ENCODE results near the gene FN3KRP. TPM values are rescaled to one million over a fixed set of nuclear protein-coding genes. Genes with fewer than 3 reads are reported as not detected.

The FN3KRP gene
- total and polyA plus RNA-seq, 2 donors (not counting 3 experiments of a cell fraction or from before 2014, with no cell fraction given), result 22.2 to 35.2 TPM

- DNase-seq (ENCODE audit: low read depth, low spot score) (no peak), FAIRE-seq (no peak)
- Histone ChIP-seq H4K20me1 (replicated peaks; ENCODE audit: control insufficient read depth, extremely low read depth, insufficient read depth, low read length) (no peaks in the 10 kb centered on the region), H3K27ac (ENCODE audit: insufficient read depth, low read depth, low read length) (no peak overlapping the region), H3K9me3 (replicated peaks; ENCODE audit: control insufficient read depth, insufficient read depth, low read length) (no peaks in the 10 kb centered on the region), H2AFZ (ENCODE audit: low read depth, low read length) (no peak overlapping the region), H3K4me3 (replicated peaks in 1 of 3; ENCODE audit: insufficient read depth in 1 of 3, low read depth in 1 of 3, low read length in 3 of 3) (no peak overlapping the region), H3K79me2 (ENCODE audit: control insufficient read depth, insufficient read depth, low read length) (no peaks in the 10 kb centered on the region), H3K4me1 (ENCODE audit: control insufficient read depth, extremely low read depth, insufficient read depth, low read length) (no peaks in the 10 kb centered on the region), H3K9me1 (replicated peaks; ENCODE audit: control insufficient read depth, extremely low read depth, insufficient read depth, low read length) (no peaks in the 10 kb centered on the region), H3K9ac (replicated peaks; ENCODE audit: extremely low read depth, insufficient read depth, low read length) (no peak overlapping the region), H3K27me3 (ENCODE audit: control insufficient read depth in 2 of 2, insufficient read depth in 2 of 2, low read length in 2 of 2) (no peaks in the 10 kb centered on the region), H3K4me2 (ENCODE audit: insufficient read depth, low read length) (no peak overlapping the region), H3K36me3 (ENCODE audit: control insufficient read depth in 2 of 2, extremely low read depth in 1 of 2, insufficient read depth in 2 of 2, low read length in 2 of 2) (no peaks in the 10 kb centered on the region)
- dilution Hi-C loops (cut with MboI; ENCODE audit: extremely low pct_ligation_motif_present, low sequenced_read_pairs) (no loop called here), intact Hi-C loops (cut with micrococcal nuclease) (no loop called here)
- ChIA-PET POLR2A (no interaction called here), CTCF (interaction anchor here (0.6 to 1.8 kb wide), 4 partner anchors 10 to 228 kb away, joined by 3 to 4 read pairs (median 3); partner anchors contain the start of gene RAB40B)
- no TSS peak for BruUV-seq (replicated peaks)
- TF ChIP-seq FOS (IDR thresholded peaks at IDR 0.05; ENCODE audit: borderline replicate concordance, insufficient read depth, low read length) (no peak), JUN (IDR thresholded peaks at IDR 0.05; ENCODE audit: borderline replicate concordance, insufficient read depth, insufficient read length, low read depth) (no peak)
Measured at GRCh38 chr17:82689077-82689476, 27.4 kb upstream of the FN3KRP start.

GRCh38 chr17:82690786-82691489 is 25.6 kb upstream of the FN3KRP start:
- Histone ChIP-seq H3K4me3 (replicated peaks in 1 of 3; ENCODE audit: insufficient read depth in 1 of 3, low read depth in 1 of 3, low read length in 3 of 3) (no peak overlapping the region), H3K4me1 (ENCODE audit: control insufficient read depth, extremely low read depth, insufficient read depth, low read length) (no peaks in the 10 kb centered on the region), H3K9ac (replicated peaks; ENCODE audit: extremely low read depth, insufficient read depth, low read length) (no peak overlapping the region), H3K9me3 (replicated peaks; ENCODE audit: control insufficient read depth, insufficient read depth, low read length) (peaks cover 4% of the 10 kb centered on the region), H3K27me3 (ENCODE audit: control insufficient read depth in 2 of 2, insufficient read depth in 2 of 2, low read length in 2 of 2) (no peaks in the 10 kb centered on the region), H3K79me2 (ENCODE audit: control insufficient read depth, insufficient read depth, low read length) (no peaks in the 10 kb centered on the region), H2AFZ (ENCODE audit: low read depth, low read length) (no peak overlapping the region), H4K20me1 (replicated peaks; ENCODE audit: control insufficient read depth, extremely low read depth, insufficient read depth, low read length) (no peaks in the 10 kb centered on the region), H3K36me3 (ENCODE audit: control insufficient read depth in 2 of 2, extremely low read depth in 1 of 2, insufficient read depth in 2 of 2, low read length in 2 of 2) (no peaks in the 10 kb centered on the region), H3K27ac (ENCODE audit: insufficient read depth, low read depth, low read length) (no peak overlapping the region), H3K4me2 (ENCODE audit: insufficient read depth, low read length) (no peak overlapping the region), H3K9me1 (replicated peaks; ENCODE audit: control insufficient read depth, extremely low read depth, insufficient read depth, low read length) (no peaks in the 10 kb centered on the region)
- CTCF ChIA-PET, result interaction anchor here (0.6 kb wide), 1 partner anchor 23 kb away, joined by 3 read pairs; no protein-coding TSS in a partner anchor
- FAIRE-seq (no peak), DNase-seq (ENCODE audit: low read depth, low spot score) (no peak)
- BruUV-seq (replicated peaks), result no TSS peak
- intact Hi-C loops (cut with micrococcal nuclease), result no loop called here
- dilution Hi-C loops (cut with MboI; ENCODE audit: extremely low pct_ligation_motif_present, low sequenced_read_pairs), result no loop called here
- POLR2A ChIA-PET, result no interaction called here
- TF ChIP-seq POLR2AphosphoS5 (IDR thresholded peaks at IDR 0.05; ENCODE audit: insufficient read depth, low read depth, low read length) (no peak), MAX (IDR thresholded peaks at IDR 0.05; ENCODE audit: insufficient read depth, insufficient read length) (no peak), POLR2A (IDR thresholded peaks at IDR 0.05; ENCODE audit: low read depth, low read length) (no peak), CTCF (IDR thresholded peaks at IDR 0.05; ENCODE audit: extremely low read depth in 1 of 2, insufficient read depth in 1 of 2, low read depth in 1 of 2, low read length in 2 of 2) (no peak), FOS (IDR thresholded peaks at IDR 0.05; ENCODE audit: borderline replicate concordance, insufficient read depth, low read length) (no peak), JUN (IDR thresholded peaks at IDR 0.05; ENCODE audit: borderline replicate concordance, insufficient read depth, insufficient read length, low read depth) (no peak), EZH2 (IDR thresholded peaks at IDR 0.05; ENCODE audit: borderline replicate concordance, low read depth, low read length, severe bottlenecking) (no peak), GATA2 (IDR thresholded peaks at IDR 0.05; ENCODE audit: insufficient read depth, insufficient read length, low read depth, low read length) (no peak), MYC (IDR thresholded peaks at IDR 0.05; ENCODE audit: low read depth, low read length) (no peak)

Measured in endothelial cell of umbilical vein (primary cell).